Smooth muscle cell (in vitro differentiated cells): ENCODE measurements around the gene POU6F2. TPM values are rescaled to one million over a fixed set of nuclear protein-coding genes. Genes with fewer than 3 reads are reported as not detected.

Experiments used
- DNase-seq: peaks from one replicate; lab custom pipeline; 2025; ENCODE audit not compliant: unreplicated experiment; lab: John Stamatoyannopoulos, UW
- H2AFZ ChIP-seq: fragments of 200-600 bp; sonication (generic); 2 replicates; pipeline ENCODE4 v1.6.0; 2016; ENCODE audit warnings: antibody characterized with exemption, low read depth, mild to moderate bottlenecking
- H3F3A ChIP-seq: fragments of 200-600 bp; sonication (generic); 2 replicates; pipeline ENCODE4 v1.6.0; 2017; ENCODE audit warnings: antibody characterized with exemption, low read depth
- H3K27ac ChIP-seq: fragments of 200-600 bp; sonication (generic); 2 replicates; pipeline ENCODE4 v1.5.1; 2016; ENCODE audit warnings: low read depth, mild to moderate bottlenecking
- H3K27me3 ChIP-seq: fragments of 200-600 bp; sonication (generic); 2 replicates; pipeline ENCODE4 v1.6.1; 2016; ENCODE audit warnings: low read depth, mild to moderate bottlenecking
- H3K36me3 ChIP-seq: fragments of 200-600 bp; sonication (generic); 2 replicates; pipeline ENCODE4 v1.5.1; 2016; ENCODE audit warnings: low read depth
- H3K4me1 ChIP-seq: fragments of 200-600 bp; sonication (generic); 2 replicates; pipeline ENCODE4 v1.5.1; 2016; ENCODE audit warnings: low read depth
- H3K4me2 ChIP-seq: fragments of 200-600 bp; sonication (generic); 2 replicates; pipeline ENCODE4 v1.6.0; 2016; ENCODE audit warnings: mild to moderate bottlenecking
- H3K4me3 ChIP-seq: fragments of 200-600 bp; sonication (generic); 2 replicates; pipeline ENCODE4 v1.5.1; 2016; ENCODE audit warnings: mild to moderate bottlenecking
- H3K79me2 ChIP-seq: fragments of 200-600 bp; sonication (generic); 2 replicates; pipeline ENCODE4 v1.6.0; 2016; ENCODE audit warnings: low read depth, mild to moderate bottlenecking
- H3K9ac ChIP-seq: fragments of 200-600 bp; sonication (generic); 2 replicates; pipeline ENCODE4 v1.6.0; 2016; ENCODE audit warnings: low read depth
- H3K9me3 ChIP-seq: fragments of 200-600 bp; sonication (generic); replicated peaks from 2 replicates; pipeline ENCODE4 v1.5.1; 2016; ENCODE audit warnings: low read depth
- H4K20me1 ChIP-seq: fragments of 200-600 bp; sonication (generic); 2 replicates; pipeline ENCODE4 v1.6.0; 2016; ENCODE audit warnings: low read depth
- CTCF ChIP-seq: fragments of 200-600 bp; sonication (generic); IDR thresholded peaks from 2 replicates; pipeline ENCODE4 v1.5.1; 2017; ENCODE audit warnings: borderline replicate concordance, mild to moderate bottlenecking, antibody characterized with exemption; ENCODE audit not compliant: insufficient read depth, poor library complexity, severe bottlenecking
- WGBS: methylation state at CpG from one replicate; pipeline ENCODE4 v1.1.7; 2016; ENCODE audit warnings: low lambda C conversion rate; 5-methylcytosine and 5-hydroxymethylcytosine counted together
- polyA plus RNA-seq: library from polyadenylated mRNA; unstranded; fragments of >200 nt; fragmentation: Nextera tagmentation; extraction: Ambion mirVana; gene quantifications from 2 replicates; pipeline ENCODE4 v1.2.1, GENCODE V29; 2016
- total RNA-seq: library from RNA; depleted of rRNA; stranded (reverse); fragments of >200 nt; gene quantifications from 2 replicates; pipeline ENCODE4 v1.2.3, GENCODE V29; 2014

The POU6F2 gene
- total and polyA plus RNA-seq, 2 experiments from 2014 or later: 1.2 TPM

GRCh38 chr7:39261771-39262170 lies 284.1 kb downstream of the POU6F2 start:
- no peaks in the 10 kb centered on the region for H3K36me3 ChIP-seq
- WGBS: 93% methylated on average over 2 of the region's 2 CpGs
- H3K9me3 ChIP-seq: no peaks in the 10 kb centered on the region
- TF ChIP-seq CTCF: no peak
- H4K20me1 ChIP-seq: no peaks in the 10 kb centered on the region
- no peak for DNase-seq
- no peak overlapping the region for H3K27ac ChIP-seq
- H3K9ac ChIP-seq: no peak overlapping the region
- H2AFZ ChIP-seq: no peak overlapping the region
- H3K4me1 ChIP-seq: no peaks in the 10 kb centered on the region
- peaks cover 9% of the 10 kb centered on the region for H3K27me3 ChIP-seq
- no peak overlapping the region for H3K4me2 ChIP-seq
- H3K79me2 ChIP-seq: no peaks in the 10 kb centered on the region
- no peak overlapping the region for H3K4me3 ChIP-seq
- no peaks in the 10 kb centered on the region for H3F3A ChIP-seq

GRCh38 chr7:39265641-39266591 lies 288.2 kb downstream of the POU6F2 start:
- H3K9ac ChIP-seq: no peak overlapping the region
- no peak overlapping the region for H3K4me3 ChIP-seq
- no peak overlapping the region for H3K4me2 ChIP-seq
- no peak for DNase-seq
- no peaks in the 10 kb centered on the region for H4K20me1 ChIP-seq
- H3K4me1 ChIP-seq: no peaks in the 10 kb centered on the region
- H3K27me3 ChIP-seq: no peaks in the 10 kb centered on the region
- H2AFZ ChIP-seq: no peak overlapping the region
- no peaks in the 10 kb centered on the region for H3K9me3 ChIP-seq
- no peaks in the 10 kb centered on the region for H3F3A ChIP-seq
- H3K36me3 ChIP-seq: no peaks in the 10 kb centered on the region
- WGBS: 56% methylated on average over 9 of the region's 9 CpGs
- TF ChIP-seq CTCF: no peak
- no peaks in the 10 kb centered on the region for H3K79me2 ChIP-seq
- H3K27ac ChIP-seq: no peak overlapping the region

GRCh38 chr7:39269034-39269433 lies 291.3 kb downstream of the POU6F2 start:
- Histone ChIP-seq H3K4me1 (peaks cover 6% of the 10 kb centered on the region), H3K79me2 (no peaks in the 10 kb centered on the region), H3K36me3 (no peaks in the 10 kb centered on the region), H2AFZ (no peak overlapping the region), H3K9me3 (no peaks in the 10 kb centered on the region), H3K9ac (no peak overlapping the region), H3K4me2 (no peak overlapping the region), H4K20me1 (no peaks in the 10 kb centered on the region), H3K27me3 (no peaks in the 10 kb centered on the region), H3K27ac (no peak overlapping the region), H3K4me3 (no peak overlapping the region), H3F3A (no peaks in the 10 kb centered on the region)
- TF ChIP-seq CTCF: no peak
- WGBS: 97% methylated on average over 2 of the region's 2 CpGs
- DNase-seq: no peak
